Renal cortical epithelial cell (primary cell): ENCODE measurements around the gene CA5A. TPM values are rescaled to one million over a fixed set of nuclear protein-coding genes. Genes with fewer than 3 reads are reported as not detected.

ENCODE experiments used
- total RNA-seq: library from RNA; depleted of rRNA; stranded (reverse); fragments of >200 nt; gene quantifications from 2 replicates; pipeline ENCODE4 v1.2.3, GENCODE V29; 2014

Gene CA5A
- total RNA-seq, 1 donor from 2014 or later, result not detected

Other genes starting within 250 kb of the CA5A start
- gene KLHDC4, start 170.5 kb downstream of the CA5A start, total RNA-seq, result 29.2 and 29.9 TPM in 2 replicates
- 16.1 and 20.9 TPM in 2 replicates for gene SLC7A5, start 67.0 kb downstream of the CA5A start, total RNA-seq
- 15.8 and 27.9 TPM in 2 replicates for gene BANP, start 14.9 kb upstream of the CA5A start, total RNA-seq